PC-9 (cell line): ENCODE data around the gene DDIT4. TPM values are rescaled to one million over a fixed set of nuclear protein-coding genes. Genes with fewer than 3 reads are reported as not detected.

Source experiments
- BruUV-seq: library from RNA; stranded (reverse); fragments of 400-500 nt; replicated peaks from 2 replicates; lab custom pipeline; 2021; lab: Mats Ljungman, UMichigan
- CTCF ChIA-PET: fragments of 300-600 bp; sonication (Branson Sonifier 250); formaldehyde crosslinking; loops from one replicate; lab custom pipeline; 2022; ENCODE audit warnings: antibody characterized with exemption; lab: Charles Lee
- POLR2A ChIA-PET: fragments of 300-600 bp; sonication (Branson Sonifier 250); formaldehyde crosslinking; loops from one replicate; lab custom pipeline; 2022; ENCODE audit warnings: antibody characterized with exemption; ENCODE audit not compliant: unreplicated experiment; lab: Charles Lee
- DNase-seq, 2 experiments: peaks; one replicate each; pipeline versions ENCODE4 v3.0.0 to v3.0.0-alpha.2; 2015 to 2022; ENCODE audit warnings: mixed read lengths in 1 of 2
- H2AFZ ChIP-seq: fragments of 200-600 bp; sonication (generic); 2 replicates; pipeline ENCODE4 v1.8.1; 2017; ENCODE audit warnings: antibody characterized with exemption
- H3F3A ChIP-seq: fragments of 200-600 bp; sonication (generic); 2 replicates; pipeline ENCODE4 v1.8.1; 2017; ENCODE audit warnings: antibody characterized with exemption, mild to moderate bottlenecking, low read depth; ENCODE audit not compliant: insufficient read depth
- H3K27ac ChIP-seq: fragments of 200-600 bp; sonication (generic); 2 replicates; pipeline ENCODE4 v1.6.1; 2016; ENCODE audit warnings: mixed run types
- H3K27me3 ChIP-seq: fragments of 200-600 bp; sonication (generic); 2 replicates; pipeline ENCODE4 v1.6.1; 2016; ENCODE audit warnings: low read depth, mixed run types; ENCODE audit not compliant: insufficient read depth
- H3K36me3 ChIP-seq: fragments of 200-600 bp; sonication (generic); 2 replicates; pipeline ENCODE4 v1.6.1; 2016; ENCODE audit warnings: low read depth, mixed run types
- H3K4me1 ChIP-seq: fragments of 200-600 bp; sonication (generic); replicated peaks from 2 replicates; pipeline ENCODE4 v1.6.1; 2016; ENCODE audit warnings: mixed run types; ENCODE audit not compliant: insufficient read depth
- H3K4me2 ChIP-seq: fragments of 200-600 bp; sonication (generic); 2 replicates; pipeline ENCODE4 v1.6.1; 2017; ENCODE audit warnings: mixed run types
- H3K4me3 ChIP-seq: fragments of 200-600 bp; sonication (generic); 2 replicates; pipeline ENCODE4 v1.6.1; 2016; ENCODE audit warnings: mixed run types
- H3K79me2 ChIP-seq: fragments of 200-600 bp; sonication (generic); 2 replicates; pipeline ENCODE4 v1.6.1; 2017; ENCODE audit warnings: low read depth, mixed run types
- H3K9me2 ChIP-seq: fragments of 200-600 bp; sonication (generic); 2 replicates; pipeline ENCODE4 v1.8.1; 2017; ENCODE audit warnings: mild to moderate bottlenecking; ENCODE audit not compliant: insufficient read depth
- H3K9me3 ChIP-seq: fragments of 200-600 bp; sonication (generic); 2 replicates; pipeline ENCODE4 v1.8.1; 2016; ENCODE audit warnings: low read depth; ENCODE audit not compliant: insufficient read depth
- H4K20me1 ChIP-seq: fragments of 200-600 bp; sonication (generic); 2 replicates; pipeline ENCODE4 v1.8.1; 2017; ENCODE audit not compliant: insufficient read depth
- EZH2 ChIP-seq: fragments of 200-600 bp; sonication (generic); IDR thresholded peaks from 2 replicates; pipeline ENCODE4 v1.8.0; 2017; ENCODE audit warnings: antibody characterized with exemption, low read depth
- intact Hi-C: fragments of 100-400 bp; cut with micrococcal nuclease; formaldehyde crosslinking; loops from one replicate; pipeline ENCODE4 v1.10.0; 2022; ENCODE audit not compliant: unreplicated experiment
- total RNA-seq: library from RNA; stranded (reverse); gene quantifications from 2 replicates; pipeline ENCODE4 v1.2.3, GENCODE V29; 2021
- TF ChIP-seq, protein P1 (sequence below): fragments of 200-600 bp; sonication (generic); conservative IDR thresholded peaks from 2 replicates; pipeline ENCODE4 v1.6.1; 2017; ENCODE audit warnings: mixed run types, antibody characterized with exemption, mild to moderate bottlenecking, moderate library complexity

Gene DDIT4
- total RNA-seq, 1 experiment from 2014 or later, result 212 TPM

DNA sequence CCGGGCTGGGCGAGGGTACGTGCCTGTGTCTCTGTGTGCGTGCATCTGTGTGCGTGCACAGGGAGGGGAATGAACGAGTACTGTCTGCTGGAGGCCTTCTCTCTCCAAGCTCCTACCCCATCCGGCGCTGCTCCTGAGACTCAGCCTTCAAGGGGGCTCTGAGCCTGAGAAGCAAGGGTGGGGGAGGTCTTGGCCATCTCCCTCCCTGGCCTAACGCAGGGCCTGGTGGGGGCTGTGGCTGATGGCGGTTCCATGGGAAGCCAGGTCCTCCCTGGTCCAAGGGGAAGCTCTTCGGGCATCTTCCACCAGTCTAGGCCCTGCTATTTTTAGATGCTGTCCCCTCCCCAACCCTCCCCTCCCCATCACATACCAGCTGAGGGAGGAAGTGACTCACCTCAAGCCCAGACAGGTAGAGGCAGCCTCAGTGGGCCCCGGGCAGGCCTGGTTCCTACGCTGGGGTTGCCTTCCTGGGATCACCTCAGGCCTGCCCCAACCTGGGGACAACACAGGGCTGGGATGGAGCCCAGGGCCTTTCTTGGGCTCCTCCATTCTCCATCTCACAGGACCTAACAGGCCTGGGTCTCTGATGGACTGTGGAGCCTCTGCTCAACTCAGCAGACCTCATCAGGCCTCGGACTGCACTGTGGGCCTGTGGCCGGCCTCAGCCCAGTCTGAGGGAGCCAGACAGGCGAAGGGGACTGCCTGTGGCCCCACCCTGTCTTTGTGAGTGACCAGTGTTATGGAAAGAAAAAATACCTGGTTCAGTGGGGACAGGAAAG is 48.7 kb downstream of the DDIT4 start:
- Histone ChIP-seq H3K27ac (peak overlapping the region; percentile 99), H3F3A (peaks cover 66% of the 10 kb centered on the region), H3K27me3 (no peaks in the 10 kb centered on the region), H4K20me1 (no peaks in the 10 kb centered on the region), H3K79me2 (no peaks in the 10 kb centered on the region), H3K9me2 (no peaks in the 10 kb centered on the region), H3K36me3 (no peaks in the 10 kb centered on the region), H3K4me1 (peaks cover 85% of the 10 kb centered on the region), H3K9me3 (no peaks in the 10 kb centered on the region), H3K4me2 (peak overlapping the region; percentile 88), H2AFZ (no peak overlapping the region), H3K4me3 (no peak overlapping the region)
- no peak for TF ChIP-seq EZH2
- TF ChIP-seq, protein P1, sequence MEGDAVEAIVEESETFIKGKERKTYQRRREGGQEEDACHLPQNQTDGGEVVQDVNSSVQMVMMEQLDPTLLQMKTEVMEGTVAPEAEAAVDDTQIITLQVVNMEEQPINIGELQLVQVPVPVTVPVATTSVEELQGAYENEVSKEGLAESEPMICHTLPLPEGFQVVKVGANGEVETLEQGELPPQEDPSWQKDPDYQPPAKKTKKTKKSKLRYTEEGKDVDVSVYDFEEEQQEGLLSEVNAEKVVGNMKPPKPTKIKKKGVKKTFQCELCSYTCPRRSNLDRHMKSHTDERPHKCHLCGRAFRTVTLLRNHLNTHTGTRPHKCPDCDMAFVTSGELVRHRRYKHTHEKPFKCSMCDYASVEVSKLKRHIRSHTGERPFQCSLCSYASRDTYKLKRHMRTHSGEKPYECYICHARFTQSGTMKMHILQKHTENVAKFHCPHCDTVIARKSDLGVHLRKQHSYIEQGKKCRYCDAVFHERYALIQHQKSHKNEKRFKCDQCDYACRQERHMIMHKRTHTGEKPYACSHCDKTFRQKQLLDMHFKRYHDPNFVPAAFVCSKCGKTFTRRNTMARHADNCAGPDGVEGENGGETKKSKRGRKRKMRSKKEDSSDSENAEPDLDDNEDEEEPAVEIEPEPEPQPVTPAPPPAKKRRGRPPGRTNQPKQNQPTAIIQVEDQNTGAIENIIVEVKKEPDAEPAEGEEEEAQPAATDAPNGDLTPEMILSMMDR, result no peak
- BruUV-seq, result no TSS peak
- POLR2A ChIA-PET, result interaction anchor here (0.5 to 1.2 kb wide), 7 partner anchors 9 to 354 kb away, joined by 3 to 34 read pairs (median 6); no protein-coding TSS in a partner anchor
- DNase-seq, result peak; percentile 44 to 66
- CTCF ChIA-PET, result interaction anchor here (0.6 to 1.3 kb wide), 2 partner anchors 13 to 46 kb away, joined by 8 to 9 read pairs; no protein-coding TSS in a partner anchor
- intact Hi-C loops, result no loop called here

DNA sequence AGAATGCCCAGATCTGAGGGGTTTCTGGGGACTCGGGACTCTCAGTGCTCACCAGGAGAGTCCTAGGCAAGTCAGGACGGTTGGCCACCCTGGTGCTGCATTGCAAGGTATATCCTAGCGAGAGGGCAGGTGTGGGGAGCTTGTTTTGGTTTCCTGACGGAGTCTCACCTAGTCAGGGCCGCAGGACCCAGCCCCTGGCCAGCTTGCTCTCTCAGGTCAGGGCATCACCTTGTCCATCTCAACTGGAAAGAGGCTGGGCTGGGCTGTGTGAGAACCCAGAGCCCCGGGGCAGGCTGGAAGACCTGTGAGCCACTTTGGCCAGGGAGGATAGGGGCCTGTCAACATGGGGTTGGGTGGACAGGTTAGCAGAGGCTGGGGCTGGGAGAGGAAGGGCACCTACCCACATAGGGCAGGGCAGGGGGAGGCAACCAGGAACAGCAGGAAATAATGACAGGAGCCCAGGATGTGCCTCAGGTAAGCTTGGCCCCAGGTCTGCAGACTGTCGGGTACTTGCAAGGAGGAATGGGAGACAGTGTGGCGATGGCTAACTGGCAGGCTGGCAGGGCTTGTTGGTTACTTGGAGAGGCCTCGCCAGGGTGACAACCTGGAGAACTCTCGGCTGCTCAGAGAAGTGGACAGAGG is 49.5 kb downstream of the DDIT4 start:
- Histone ChIP-seq H3K9me3 (no peaks in the 10 kb centered on the region), H3K4me2 (peak overlapping the region; percentile 88), H3K4me3 (no peak overlapping the region), H3K27me3 (no peaks in the 10 kb centered on the region), H4K20me1 (no peaks in the 10 kb centered on the region), H3K27ac (peak overlapping the region; percentile 99), H3K9me2 (no peaks in the 10 kb centered on the region), H3K79me2 (no peaks in the 10 kb centered on the region), H2AFZ (no peak overlapping the region), H3F3A (peaks cover 66% of the 10 kb centered on the region), H3K36me3 (no peaks in the 10 kb centered on the region), H3K4me1 (peaks cover 85% of the 10 kb centered on the region)
- POLR2A ChIA-PET, result interaction anchor here (0.5 to 0.7 kb wide), 2 partner anchors 30 to 355 kb away, joined by 6 to 7 read pairs; no protein-coding TSS in a partner anchor
- intact Hi-C loops, result no loop called here
- no peak for DNase-seq
- no peak for TF ChIP-seq EZH2
- TF ChIP-seq, protein P1, result no peak
- CTCF ChIA-PET, result interaction anchor here (1.3 kb wide), 1 partner anchor 14 kb away, joined by 9 read pairs; no protein-coding TSS in a partner anchor
- BruUV-seq, result no TSS peak

DNA sequence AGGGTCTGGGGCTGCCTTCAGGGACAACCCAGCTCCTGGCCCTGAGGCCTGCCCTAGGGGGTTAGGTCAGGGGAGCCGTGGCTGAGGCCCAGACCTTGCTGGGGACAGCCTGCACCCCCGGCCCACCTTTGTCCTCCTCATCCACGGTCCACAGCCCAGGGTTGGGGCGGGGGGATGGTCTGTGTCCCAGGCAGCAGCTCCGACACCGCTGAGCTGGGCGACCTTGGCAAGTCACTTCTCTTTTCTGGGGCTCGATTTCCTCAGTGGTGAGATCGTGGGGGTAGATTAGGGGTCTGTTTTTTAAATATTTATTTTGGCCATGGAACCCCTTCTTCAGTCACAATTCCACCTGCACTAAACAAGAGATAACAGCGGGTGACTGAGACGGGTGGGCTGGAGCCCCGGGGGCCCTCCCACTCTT is 50.1 kb downstream of the DDIT4 start:
- H3K9me2 ChIP-seq, result no peaks in the 10 kb centered on the region
- peaks cover 85% of the 10 kb centered on the region for H3K4me1 ChIP-seq
- no peak for DNase-seq
- ChIA-PET POLR2A (no interaction called here), CTCF (interaction anchor here (1.3 kb wide), 1 partner anchor 15 kb away, joined by 9 read pairs; no protein-coding TSS in a partner anchor)
- H3K4me2 ChIP-seq, result peak overlapping the region; percentile 88
- peaks cover 66% of the 10 kb centered on the region for H3F3A ChIP-seq
- H3K4me3 ChIP-seq, result no peak overlapping the region
- BruUV-seq, result no TSS peak
- H3K9me3 ChIP-seq, result no peaks in the 10 kb centered on the region
- no peaks in the 10 kb centered on the region for H3K79me2 ChIP-seq
- H3K27me3 ChIP-seq, result no peaks in the 10 kb centered on the region
- intact Hi-C loops, result no loop called here
- peak overlapping the region; percentile 99 for H3K27ac ChIP-seq
- no peaks in the 10 kb centered on the region for H3K36me3 ChIP-seq
- TF ChIP-seq, protein P1, result no peak
- no peak for TF ChIP-seq EZH2
- H4K20me1 ChIP-seq, result no peaks in the 10 kb centered on the region
- no peak overlapping the region for H2AFZ ChIP-seq

Other genes starting within 250 kb of the DDIT4 start
- gene SPOCK2, start 185.4 kb upstream of the DDIT4 start, total RNA-seq, result 4.2 and 5.3 TPM in 2 replicates
- gene ANAPC16, start 57.9 kb upstream of the DDIT4 start, total RNA-seq, result 142 and 171 TPM in 2 replicates
- 108 and 129 TPM in 2 replicates for gene ASCC1, start 57.6 kb upstream of the DDIT4 start, total RNA-seq
- 37.0 and 46.9 TPM in 2 replicates for gene DNAJB12, start 81.0 kb downstream of the DDIT4 start, total RNA-seq